IPS DF 4.7 (cell line): ENCODE measurements around the gene CHAT.

ENCODE experiments used
- DNase-seq: peaks from one replicate; pipeline ENCODE4 v3.0.0-alpha.2; 2013; ENCODE audit warnings: low spot score; ENCODE audit errors: extremely low read depth

CHAT gene

DNA sequence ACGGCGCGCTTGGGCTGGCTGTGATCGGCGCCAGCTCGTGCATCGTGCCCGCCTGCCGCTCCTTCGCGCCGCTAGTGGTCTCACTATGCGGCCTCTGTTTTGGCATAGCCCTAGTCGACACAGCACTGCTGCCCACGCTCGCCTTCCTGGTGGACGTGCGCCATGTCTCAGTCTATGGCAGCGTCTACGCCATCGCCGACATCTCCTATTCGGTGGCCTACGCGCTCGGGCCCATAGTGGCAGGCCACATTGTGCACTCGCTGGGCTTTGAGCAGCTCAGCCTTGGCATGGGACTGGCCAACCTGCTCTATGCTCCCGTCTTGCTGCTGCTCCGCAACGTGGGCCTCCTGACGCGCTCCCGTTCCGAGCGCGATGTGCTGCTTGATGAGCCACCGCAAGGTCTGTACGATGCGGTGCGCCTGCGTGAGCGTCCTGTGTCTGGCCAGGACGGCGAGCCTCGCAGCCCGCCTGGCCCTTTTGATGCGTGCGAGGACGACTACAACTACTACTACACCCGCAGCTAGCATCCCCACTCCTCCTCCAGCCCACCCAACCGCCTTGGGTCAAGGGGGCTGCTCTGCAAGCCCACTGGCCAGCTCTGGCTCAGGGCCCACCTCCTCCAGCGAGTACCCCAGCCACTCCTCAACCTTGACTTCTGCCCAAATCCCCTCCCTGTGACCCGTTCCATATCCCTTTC lies 1.9 kb upstream of the CHAT start:
- no peak for DNase-seq

DNA sequence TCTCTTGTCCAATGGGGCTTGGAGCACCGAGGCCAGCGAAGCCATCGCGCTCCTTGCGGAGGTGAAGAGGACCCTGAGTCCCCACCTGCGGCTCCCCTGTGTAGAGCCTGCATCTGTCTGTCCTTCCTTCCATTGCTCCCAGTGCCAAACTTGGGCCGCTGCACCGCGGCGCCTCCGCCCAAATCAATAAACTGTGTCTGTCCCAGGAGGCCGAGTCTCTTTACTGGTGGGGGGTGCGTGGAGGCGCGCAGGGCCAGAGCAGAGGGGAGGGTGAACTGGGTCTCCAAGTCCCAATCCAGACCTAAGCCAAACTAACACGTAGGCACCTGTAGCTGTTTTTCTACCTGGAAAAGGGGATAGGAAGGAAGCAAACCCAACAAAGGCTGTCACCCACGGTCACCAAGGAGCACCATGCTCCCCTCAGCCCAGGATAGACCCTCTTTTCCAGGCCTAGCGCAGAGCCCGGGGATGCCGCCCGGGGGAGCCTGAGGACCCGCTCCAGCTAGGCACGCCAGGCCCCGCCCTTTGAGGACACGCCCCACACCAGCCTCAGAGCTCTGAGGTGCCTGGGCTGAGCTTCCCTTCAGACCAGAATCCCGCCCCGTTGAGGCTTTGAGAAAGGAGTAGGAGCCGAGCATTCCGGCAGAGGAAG lies 1.2 kb upstream of the CHAT start:
- no peak for DNase-seq

DNA sequence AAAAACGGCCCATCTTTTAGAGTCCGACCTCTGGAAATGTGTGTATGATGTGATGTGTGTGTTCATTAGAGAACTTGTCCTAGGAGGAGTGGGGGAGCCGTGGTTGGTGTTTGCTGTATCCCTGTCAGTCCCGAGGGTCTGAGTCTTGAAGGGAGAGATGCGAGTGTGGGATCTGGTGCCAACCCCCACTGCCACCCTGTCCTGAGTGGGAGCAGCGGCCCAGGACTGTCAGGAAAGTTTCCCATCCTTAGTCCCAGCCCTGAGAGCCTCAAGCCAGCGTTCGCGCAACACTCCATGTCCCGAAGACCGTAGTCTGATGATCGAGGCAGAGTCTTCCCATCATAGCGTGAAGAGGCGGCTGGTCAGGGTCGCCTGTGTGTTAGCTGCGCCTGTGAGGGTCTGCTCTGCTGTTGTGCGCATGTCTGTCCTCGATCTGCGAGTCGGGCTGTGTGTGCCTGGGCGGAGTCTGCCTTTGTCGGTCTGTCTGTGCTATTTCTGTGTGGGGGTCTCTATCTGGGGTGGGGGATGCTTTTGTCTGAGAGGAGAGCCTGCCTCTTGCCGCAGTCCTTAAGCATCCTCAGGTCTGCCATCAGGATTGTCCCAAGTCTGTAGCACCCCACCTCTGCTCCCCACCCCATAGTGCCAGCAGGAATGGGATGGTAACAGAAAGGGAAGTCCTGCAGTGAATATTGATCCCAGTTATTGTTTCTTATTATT lies 514 bp upstream of the CHAT start:
- no peak for DNase-seq

DNA sequence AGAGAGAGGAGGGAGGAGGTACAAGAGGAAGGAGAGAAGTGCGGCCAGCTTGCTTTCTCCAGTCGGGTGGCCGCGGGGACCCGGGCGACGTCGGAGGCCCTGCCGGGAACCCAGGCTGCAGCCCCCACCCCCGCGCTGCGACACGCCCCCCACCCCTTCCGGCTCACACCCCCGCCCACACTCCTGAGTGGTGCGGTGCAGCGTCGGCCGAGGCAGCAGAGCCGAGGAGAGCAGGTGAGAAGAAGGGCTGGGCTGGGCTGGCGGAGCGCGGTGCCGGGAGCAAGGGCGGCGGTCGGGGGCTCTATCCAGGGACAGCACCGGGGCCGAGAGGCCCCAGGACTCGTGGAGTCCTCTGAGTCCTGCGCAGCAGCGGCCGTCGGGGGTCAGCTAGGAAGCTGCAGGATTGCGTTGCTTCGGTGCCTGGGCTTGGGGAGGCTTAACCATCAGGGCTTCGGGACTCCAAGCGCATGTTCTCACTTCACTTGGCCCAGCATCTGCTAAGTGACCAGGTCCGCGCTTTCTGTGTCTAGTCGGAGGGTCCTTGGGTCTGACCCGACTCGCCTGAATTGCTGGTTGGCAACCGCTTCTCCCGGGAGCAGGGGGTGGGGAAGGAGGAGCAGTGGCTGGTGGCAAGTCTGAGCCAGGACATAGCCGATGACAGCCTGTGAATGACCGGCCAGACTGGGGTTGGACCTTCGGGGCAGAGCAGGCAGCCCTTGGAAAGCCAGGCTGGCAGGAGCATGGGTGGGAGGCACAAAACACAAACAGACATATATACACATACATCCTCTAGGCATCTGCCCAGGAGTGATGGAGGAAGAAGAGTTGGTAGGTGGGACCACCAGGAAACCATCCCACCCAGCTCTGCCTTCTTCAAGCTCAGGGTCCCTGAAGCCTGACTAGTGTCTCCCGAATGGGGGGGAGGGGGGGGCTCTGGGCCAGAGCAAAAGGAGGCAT lies 683 bp downstream of the CHAT start:
- no peak for DNase-seq

DNA sequence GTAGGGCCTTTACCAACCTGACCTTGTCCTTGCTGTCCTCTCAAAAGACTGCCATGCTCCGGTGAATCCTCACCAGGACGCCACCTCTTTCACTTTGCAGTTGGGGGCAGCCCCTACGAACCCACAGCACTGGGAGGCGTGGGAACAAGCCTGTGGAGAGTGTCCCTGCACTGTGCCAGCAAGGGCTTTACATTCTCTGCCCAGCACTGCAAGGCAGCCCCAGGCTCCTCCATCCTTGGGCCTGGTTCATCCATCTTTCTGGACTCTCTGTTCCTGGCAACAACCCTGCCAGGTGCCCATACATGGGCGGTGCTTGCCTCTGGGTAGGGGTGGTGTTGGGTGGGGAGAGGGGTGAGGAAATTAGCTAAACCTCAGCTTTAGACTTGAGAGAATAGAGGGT lies 1.4 kb downstream of the CHAT start:
- DNase-seq = no peak

DNA sequence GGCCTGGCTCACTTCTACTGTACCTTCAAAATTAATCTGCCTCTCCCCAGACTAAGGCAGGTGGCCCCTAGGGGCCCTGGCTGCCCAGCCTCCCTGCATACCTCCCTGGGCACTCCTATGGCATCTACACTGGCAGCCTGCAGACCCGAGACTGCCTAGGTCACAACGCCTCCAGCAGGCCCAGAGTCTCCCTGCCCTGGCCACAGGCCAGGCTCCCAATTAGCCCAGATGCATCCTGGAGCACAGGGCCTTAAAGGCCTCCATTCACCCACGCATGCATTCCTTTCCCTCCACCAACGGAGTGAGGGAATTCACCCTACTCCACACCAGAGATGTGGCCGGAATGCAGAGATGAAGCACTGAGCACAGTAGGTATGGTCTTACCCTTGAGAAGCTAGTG lies 1.9 kb downstream of the CHAT start:
- no peak for DNase-seq

DNA sequence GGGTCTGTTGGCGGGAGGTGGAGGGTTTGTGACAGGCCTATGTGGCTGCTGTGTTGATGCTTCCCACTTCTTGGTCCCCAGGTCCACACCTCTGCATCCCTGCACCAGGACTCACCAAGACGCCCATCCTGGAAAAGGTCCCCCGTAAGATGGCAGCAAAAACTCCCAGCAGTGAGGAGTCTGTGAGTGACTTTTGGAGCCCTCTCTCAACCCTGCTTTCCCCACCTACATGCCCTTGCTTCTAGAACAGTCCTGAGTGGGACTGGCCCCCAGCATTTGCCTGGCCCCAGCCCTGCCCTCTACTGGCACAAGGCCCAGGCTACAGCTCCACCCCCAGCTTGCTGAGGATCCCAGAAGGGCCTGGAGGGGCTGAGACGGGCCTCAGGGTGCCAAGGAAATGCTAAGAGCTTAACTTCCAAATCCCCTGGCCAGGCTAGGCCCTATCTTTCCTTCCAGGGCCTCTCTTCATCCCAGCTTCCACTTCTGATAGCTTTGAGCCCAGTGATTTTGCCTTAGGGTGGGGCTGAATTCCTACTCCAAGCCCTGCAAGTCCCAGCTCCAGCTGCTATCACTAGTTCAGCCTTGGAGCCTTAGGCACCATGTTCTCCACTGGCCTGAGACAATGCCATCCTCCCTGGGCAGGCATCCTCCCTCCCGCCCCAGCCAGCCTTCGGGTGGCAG lies 2.7 kb downstream of the CHAT start:
- DNase-seq = no peak

DNA sequence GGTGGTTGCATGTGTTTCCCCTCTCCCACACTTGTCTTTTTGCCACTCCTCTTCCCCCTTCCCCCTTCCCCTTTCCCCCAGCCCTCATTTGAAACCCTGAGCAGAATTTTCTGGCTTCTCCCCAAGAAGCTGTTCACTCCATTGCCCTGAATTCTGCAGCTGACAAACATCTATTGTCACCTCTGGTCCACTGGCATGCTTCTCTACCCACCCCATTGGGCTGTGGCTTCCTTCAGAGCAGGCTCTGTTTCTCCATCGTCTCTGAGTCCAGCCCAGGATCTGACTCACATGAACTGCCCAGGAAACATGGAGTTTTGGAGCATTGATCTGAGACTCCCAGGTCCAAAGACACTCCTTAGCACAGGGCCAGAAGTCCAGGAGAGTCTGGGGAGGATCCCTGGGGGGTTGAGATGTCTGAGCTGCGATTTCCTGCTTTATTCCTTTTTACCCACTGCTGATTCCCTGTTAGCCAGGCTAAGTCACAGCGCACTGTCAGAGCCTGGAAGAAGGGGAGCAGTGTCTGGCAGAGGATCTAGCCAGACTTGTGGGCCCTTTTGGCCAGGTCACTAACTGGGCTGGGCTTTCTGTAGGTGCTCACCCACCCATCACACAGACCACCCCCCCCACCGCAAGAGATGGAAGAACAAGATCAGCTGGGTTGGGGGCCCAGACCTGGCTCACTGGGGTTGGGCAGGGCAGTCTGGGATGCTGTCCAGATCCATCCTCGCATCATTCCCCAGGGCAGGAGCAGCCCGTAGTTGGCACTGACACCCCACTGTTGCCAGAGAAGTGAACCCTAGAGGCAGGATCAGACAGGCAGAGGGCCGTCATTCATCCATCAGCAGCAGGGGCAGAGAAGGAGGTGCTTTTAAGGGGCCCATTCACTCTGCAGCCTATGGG lies 3.5 kb downstream of the CHAT start:
- no peak for DNase-seq

DNA sequence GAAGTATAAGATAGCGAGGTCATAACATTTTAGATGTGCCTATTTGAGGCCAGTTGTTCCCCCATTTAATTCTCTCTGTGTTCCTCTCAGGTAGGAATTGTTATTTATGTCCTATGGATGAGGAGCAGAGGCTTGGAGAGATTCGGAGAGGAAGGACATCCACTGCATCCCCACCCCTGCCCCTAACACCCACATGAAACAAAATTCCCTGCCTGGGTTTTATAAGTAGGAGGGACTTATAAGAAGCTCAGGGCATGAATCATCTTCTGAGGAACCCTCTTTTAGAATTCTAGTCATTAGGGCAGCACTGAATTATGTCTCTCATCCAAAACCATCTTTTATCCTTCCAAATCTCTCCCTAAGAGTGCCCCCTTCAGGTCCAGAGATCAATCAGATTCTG lies 5.0 kb downstream of the CHAT start:
- no peak for DNase-seq

DNA sequence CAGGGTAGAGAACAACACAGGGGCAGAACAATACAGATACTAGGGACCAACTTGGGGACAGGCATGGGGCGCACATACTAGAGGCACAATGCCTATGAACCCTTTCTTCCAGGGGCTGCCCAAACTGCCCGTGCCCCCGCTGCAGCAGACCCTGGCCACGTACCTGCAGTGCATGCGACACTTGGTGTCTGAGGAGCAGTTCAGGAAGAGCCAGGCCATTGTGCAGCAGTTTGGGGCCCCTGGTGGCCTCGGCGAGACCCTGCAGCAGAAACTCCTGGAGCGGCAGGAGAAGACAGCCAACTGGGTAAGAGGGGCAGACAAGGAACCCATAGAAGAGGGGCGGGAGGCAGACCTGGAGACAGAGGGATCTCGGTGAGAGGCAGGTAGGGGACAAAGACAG lies 5.8 kb downstream of the CHAT start:
- DNase-seq = no peak

DNA sequence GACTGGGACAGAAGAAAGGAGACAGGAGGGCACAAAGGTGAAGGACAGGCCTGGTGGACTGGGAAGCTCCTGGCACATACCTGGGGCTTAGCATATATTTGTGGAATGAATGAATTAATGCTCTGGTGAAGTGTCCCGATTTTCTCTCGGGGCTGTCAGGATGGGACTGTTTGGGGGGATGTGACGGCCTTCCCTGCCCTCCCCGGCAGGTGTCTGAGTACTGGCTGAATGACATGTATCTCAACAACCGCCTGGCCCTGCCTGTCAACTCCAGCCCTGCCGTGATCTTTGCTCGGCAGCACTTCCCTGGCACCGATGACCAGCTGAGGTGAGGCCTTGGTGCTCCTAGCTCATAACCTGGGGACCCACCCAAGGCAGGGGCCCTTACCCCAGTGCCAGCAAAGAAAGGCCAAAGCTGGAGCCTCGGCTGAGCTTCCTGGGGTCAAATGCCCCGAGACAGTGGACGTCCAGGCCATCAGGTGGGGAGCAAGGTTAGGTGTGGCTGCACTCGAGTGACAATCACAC lies 6.5 kb downstream of the CHAT start:
- DNase-seq = no peak

DNA sequence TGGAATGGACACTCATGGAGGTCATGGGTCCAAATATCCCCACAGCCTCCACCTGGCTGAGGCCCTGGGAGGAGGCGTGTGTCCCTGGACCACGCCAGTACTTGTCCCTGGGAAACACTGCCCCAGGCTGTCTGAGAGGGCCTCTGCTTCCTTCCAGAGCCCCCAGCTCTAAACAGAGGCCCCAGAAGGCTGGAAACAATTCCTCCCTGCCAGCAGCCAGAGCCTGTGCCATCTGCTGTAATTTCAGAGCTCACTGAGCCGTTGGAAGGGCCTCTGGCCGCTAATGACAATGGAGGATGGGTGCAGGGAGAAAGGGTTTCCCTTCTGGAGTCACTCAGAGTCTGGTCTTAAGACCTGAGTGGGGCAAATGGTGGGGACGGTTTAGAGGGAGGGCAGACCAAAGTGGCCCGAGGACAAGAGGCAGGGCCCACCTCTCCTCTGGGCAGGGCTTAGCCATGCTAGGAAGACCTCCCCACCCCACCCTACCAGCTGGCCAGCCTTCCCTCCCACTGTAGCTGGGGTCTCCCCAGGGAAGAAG lies 7.1 kb downstream of the CHAT start:
- no peak for DNase-seq

DNA sequence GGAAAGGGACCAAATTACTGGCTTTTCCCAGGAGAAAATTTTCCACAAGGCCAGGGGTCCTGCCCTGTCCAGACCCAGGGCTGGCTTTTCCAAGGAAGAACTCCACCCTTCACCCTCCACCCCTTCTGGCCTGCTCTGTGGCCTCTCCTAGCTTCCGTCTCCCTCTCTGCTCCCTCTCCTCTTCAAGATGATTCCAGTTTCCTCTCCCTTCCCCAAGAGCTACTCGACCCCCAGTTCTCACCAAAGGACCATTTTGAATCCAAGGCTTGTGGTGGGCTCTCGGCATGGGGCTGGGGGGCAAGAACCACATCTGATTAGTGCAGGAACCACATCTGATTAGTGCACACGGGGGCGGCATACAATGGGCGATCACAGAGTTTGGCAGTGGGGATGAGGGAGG lies 7.7 kb downstream of the CHAT start:
- no peak for DNase-seq

DNA sequence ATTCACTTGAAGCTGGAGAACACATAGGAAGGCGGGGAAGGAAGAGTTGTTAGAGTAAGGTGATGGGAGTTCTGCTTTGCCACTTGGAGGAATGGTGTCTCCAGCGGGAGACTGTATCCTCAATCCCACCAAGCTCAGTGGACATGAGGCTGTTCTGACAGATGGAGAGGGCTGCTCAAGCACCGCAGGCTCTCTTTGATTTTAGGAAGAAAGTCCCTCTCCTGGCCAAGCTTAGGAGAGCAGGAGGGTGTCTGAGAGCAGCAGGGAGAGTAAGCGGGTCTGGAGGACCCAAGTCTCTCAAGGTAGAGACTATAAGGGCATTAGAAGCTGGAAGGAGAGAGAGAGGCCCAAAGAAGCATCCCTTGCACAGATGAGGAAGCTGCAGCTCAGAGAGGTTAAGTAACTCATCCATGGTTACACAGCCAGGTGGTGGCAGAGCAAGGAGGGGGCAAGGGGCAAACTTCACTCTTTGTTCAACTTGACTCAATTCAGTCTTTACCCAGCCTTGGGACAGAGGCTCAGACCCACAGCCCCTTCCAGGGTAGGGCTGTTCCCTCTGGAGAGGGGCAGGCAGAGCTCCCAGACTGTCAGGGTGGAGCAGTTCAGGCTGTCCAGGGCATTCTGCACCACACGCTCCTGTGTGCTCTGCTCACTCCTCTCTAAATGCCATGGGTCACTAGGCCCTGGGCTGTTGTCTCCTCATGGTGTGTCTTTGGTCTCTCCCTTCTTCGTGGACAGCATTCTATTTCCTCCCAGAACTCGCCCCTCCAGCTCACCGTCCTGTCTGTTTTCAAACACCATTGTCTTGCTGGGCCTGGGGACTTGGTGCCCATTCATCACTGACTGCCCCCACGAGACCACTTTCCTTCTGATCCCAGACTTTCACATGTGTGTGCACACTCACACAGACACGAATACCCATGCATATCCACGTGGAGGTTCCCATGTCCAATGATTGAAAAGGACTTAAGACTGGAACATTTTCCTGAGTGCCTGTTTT lies 8.9 kb downstream of the CHAT start:
- no peak for DNase-seq

DNA sequence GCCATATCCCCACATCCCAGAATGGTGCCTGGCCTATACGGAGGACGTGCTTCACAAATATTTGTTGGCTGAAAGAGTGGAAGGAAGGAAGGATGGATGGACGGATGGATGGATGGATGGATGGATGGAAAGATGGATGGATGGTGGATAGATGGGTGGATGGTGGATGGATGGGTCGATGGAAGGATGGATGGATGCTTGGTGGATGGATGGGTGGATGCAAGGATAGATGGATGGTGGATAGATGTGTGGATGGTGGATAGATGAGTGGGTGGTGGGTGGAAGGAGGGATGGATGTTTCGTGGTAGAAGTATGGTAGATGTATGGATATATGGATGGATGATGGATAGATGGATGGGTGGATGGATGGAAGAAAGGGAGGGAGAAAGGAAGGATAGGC lies 10.8 kb downstream of the CHAT start:
- no peak for DNase-seq

DNA sequence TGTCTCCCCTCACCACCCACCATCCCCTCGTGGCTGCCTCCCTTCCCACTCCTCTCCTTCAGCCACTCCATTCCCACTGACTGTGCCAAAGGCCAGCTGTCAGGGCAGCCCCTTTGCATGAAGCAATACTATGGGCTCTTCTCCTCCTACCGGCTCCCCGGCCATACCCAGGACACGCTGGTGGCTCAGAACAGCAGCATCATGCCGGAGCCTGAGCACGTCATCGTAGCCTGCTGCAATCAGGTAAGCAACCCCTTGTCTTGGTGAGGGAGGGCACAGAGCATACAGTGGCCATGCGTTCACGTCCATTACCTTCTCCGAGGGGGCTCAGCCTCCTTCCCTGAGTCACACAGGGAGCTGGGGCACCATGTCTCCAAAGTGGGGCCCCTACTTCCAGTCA lies 11.6 kb downstream of the CHAT start:
- no peak for DNase-seq

DNA sequence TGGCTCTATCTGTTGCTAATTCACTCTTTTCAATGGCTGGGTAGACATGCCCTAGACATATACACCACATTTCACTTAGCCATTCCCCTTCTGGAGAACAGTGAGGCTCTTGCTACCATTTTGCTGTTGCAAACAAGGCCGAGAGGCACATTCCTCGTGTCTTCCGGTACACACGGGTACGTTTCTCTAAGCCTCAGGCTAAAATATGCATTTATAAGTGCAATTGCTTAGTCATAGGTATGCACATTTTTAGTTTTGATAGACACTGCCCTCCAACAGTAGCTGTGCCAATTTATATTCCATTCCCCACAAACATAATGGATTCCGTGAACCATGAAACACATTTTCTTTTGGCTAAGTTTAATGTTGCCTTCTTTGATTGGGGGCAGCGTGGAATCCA lies 13.2 kb downstream of the CHAT start:
- DNase-seq = no peak

DNA sequence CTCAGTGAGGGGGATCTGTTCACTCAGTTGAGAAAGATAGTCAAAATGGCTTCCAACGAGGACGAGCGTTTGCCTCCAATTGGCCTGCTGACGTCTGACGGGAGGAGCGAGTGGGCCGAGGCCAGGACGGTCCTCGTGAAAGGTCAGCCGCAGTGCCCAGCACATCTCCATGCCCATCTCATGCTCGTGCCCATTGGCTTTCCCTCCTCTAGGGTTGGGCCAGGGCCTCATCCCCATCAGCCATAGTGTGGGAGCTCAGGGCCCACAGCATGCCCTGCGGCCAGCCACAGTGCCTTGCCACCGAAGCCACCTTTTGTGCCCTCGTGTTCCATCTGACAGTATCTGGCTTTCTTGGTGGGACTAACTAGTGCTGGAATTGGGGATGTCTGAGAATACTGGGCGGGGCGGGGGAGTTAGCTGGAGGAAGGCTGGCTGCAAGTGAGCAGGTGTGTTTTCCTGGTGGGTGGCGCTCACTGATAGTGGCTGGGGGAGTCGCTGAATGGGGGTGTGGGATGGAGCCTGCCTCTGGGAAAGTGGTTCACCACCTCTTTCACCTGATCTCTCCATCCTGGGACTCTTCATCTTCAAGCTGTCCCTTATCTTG lies 13.9 kb downstream of the CHAT start:
- DNase-seq = no peak
